ENCODE data around the gene SWAP70. TPM values are rescaled to one million over a fixed set of nuclear protein-coding genes. Genes with fewer than 3 reads are reported as not detected.
A peak's percentile ranks its signal among the peaks of the same experiment; 100 is the strongest.

The SWAP70 gene
- total and polyA plus RNA-seq, 2 of the 13 experiments (the other 11 are each of a cell fraction or from before 2014, with no cell fraction given), result 4.6 to 8.7 TPM

- TF ChIP-seq ZNF7 (CRISPR knock-in tag; IDR thresholded peaks at IDR 0.05) (0 out of 2 replicates have a peak, but pooled peaks have one; percentile 29), HNF4A (CRISPR knock-in tag; IDR thresholded peaks at IDR 0.05) (0 out of 2 replicates have a peak, but pooled peaks have one; percentile 6)
Measured at GRCh38 chr11:9752091-9752490, 88.2 kb downstream of the SWAP70 start (continued).

GRCh38 chr11:9753021-9753420 is 89.1 kb downstream of the SWAP70 start:
- 0 out of 2 replicates have a peak, but pooled peaks have one; percentile 19 for TF ChIP-seq FOSL2 (CRISPR knock-in tag; IDR thresholded peaks at IDR 0.05)
- TF ChIP-seq MTA3 (CRISPR knock-in tag; IDR thresholded peaks at IDR 0.05), result no peak
- TF ChIP-seq HOMEZ (CRISPR knock-in tag; IDR thresholded peaks at IDR 0.05; ENCODE audit: low read depth), result peak; percentile 68; the same call in 1 of the 2 replicates
- TF ChIP-seq BCL6 (CRISPR knock-in tag; IDR thresholded peaks at IDR 0.05), result 0 out of 2 replicates have a peak, but pooled peaks have one; percentile 10
- no peak for TF ChIP-seq KDM5B (CRISPR knock-in tag; IDR thresholded peaks at IDR 0.05; ENCODE audit: borderline replicate concordance)
- TF ChIP-seq PAXIP1 (CRISPR knock-in tag; conservative IDR thresholded peaks at IDR 0.05), result peak; percentile 25; the same call in 1 of the 2 replicates
- TF ChIP-seq ARID5B (CRISPR knock-in tag; IDR thresholded peaks at IDR 0.05), result 0 out of 2 replicates have a peak, but pooled peaks have one; percentile 12
- Histone ChIP-seq H3K4me1 (ENCODE audit: insufficient read depth, low read length) (peaks cover 49% of the 10 kb centered on the region), H3K4me3 (replicated peaks in 1 of 3; ENCODE audit: insufficient read depth in 1 of 3, low read depth in 2 of 3, low read length in 3 of 3) (no peak overlapping the region; a peak in 1 of 6 replicates), H3K9me3 (ENCODE audit: low read length) (no peaks in the 10 kb centered on the region), H3K27ac (ENCODE audit: extremely low read length, insufficient read depth, low read length) (peak overlapping the region; percentile 7), H3K9ac (ENCODE audit: insufficient read depth, low read depth, low read length) (no peak overlapping the region), H3K4me2 (ENCODE audit: low read depth, low read length) (peak overlapping the region; percentile 43; the same call in 1 of the 2 replicates), H2AFZ (ENCODE audit: low read length) (no peak overlapping the region), H3K36me3 (replicated peaks in 1 of 2; ENCODE audit: control insufficient read depth in 1 of 2, insufficient read depth in 2 of 2, low read length in 2 of 2) (0 out of 5 replicates have a peak, but pooled peaks cover 3% of the 10 kb centered on the region in 2 experiments), H3K27me3 (ENCODE audit: control insufficient read depth in 1 of 2, insufficient read depth in 2 of 2, low read length in 2 of 2) (no peaks in the 10 kb centered on the region), H3K79me2 (ENCODE audit: insufficient read depth, low read length) (no peaks in the 10 kb centered on the region), H4K20me1 (ENCODE audit: insufficient read depth, low read length) (no peaks in the 10 kb centered on the region)
- FAIRE-seq, result no peak
- ATAC-seq, result no peak
- POLR2A ChIA-PET, result interaction anchor here (0.6 kb wide), 1 partner anchor 98 kb away, joined by 3 read pairs; no protein-coding TSS in a partner anchor
- intact Hi-C loops (cut with micrococcal nuclease; ENCODE audit: unreplicated experiment) (no loop called here), in situ Hi-C loops (cut with HindIII; ENCODE audit: extremely low pct_ligation_motif_present, low pct_unique_long_range_greater_than_20kb) (loop anchor here (10.0 kb wide), 1 partner anchor 58 kb away; no protein-coding TSS in a partner anchor)
- CTCF ChIA-PET (ENCODE audit: low intra/inter-chr PET ratio, low total read pairs), result no interaction called here
- BruUV-seq (replicated peaks), result no TSS peak
- DNase-seq (ENCODE audit: low spot score), result peak; percentile 32
- WGBS (ENCODE audit: low lambda C conversion rate), result 48% methylated on average over 3 of the region's 3 CpGs
